GM23338 (cell line): Measurements from ENCODE around the gene DMAC2L. TPM values are rescaled to one million over a fixed set of nuclear protein-coding genes. Genes with fewer than 3 reads are reported as not detected.

ENCODE experiments used
- ATAC-seq: fragments of 200-7000 bp; cut with Tn5 transposase; 3 replicates; pipeline ENCODE4 v1.9.1; 2020
- DNase-seq: peaks from one replicate; pipeline ENCODE4 v3.0.0-alpha.2; 2015; ENCODE audit warnings: low spot score
- H2AFZ ChIP-seq: fragments of 200-600 bp; sonication (generic); 2 replicates; pipeline ENCODE4 v1.8.0; 2016; ENCODE audit warnings: antibody characterized with exemption, mild to moderate bottlenecking, moderate library complexity
- H3F3A ChIP-seq: fragments of 200-600 bp; sonication (generic); replicated peaks from 2 replicates; pipeline ENCODE4 v1.8.0; 2017; ENCODE audit warnings: antibody characterized with exemption, mixed run types, low read depth
- H3K27ac ChIP-seq: fragments of 200-600 bp; sonication (generic); 2 replicates; pipeline ENCODE4 v1.6.1; 2016; ENCODE audit warnings: low read depth
- H3K27me3 ChIP-seq: fragments of 200-600 bp; sonication (generic); 2 replicates; pipeline ENCODE4 v1.8.0; 2016; ENCODE audit warnings: mild to moderate bottlenecking, mixed run types, moderate library complexity; ENCODE audit not compliant: insufficient read depth
- H3K36me3 ChIP-seq: fragments of 200-600 bp; sonication (generic); 2 replicates; pipeline ENCODE4 v1.8.0; 2016; ENCODE audit warnings: mild to moderate bottlenecking; ENCODE audit not compliant: insufficient read depth
- H3K4me1 ChIP-seq: fragments of 200-600 bp; sonication (generic); 2 replicates; pipeline ENCODE4 v1.8.0; 2016; ENCODE audit warnings: mild to moderate bottlenecking, moderate library complexity; ENCODE audit not compliant: insufficient read depth
- H3K4me2 ChIP-seq: fragments of 200-600 bp; sonication (generic); 2 replicates; pipeline ENCODE4 v1.7.1; 2017; ENCODE audit warnings: mixed run types
- H3K4me3 ChIP-seq: fragments of 200-600 bp; sonication (generic); 2 replicates; pipeline ENCODE4 v1.6.1; 2016; ENCODE audit warnings: mixed run types
- H3K79me2 ChIP-seq: fragments of 200-600 bp; sonication (generic); replicated peaks from 2 replicates; pipeline ENCODE4 v1.8.0; 2017; ENCODE audit warnings: mild to moderate bottlenecking; ENCODE audit not compliant: insufficient read depth
- H3K9me2 ChIP-seq: fragments of 200-600 bp; sonication (generic); 2 replicates; pipeline ENCODE4 v1.8.0; 2017; ENCODE audit not compliant: insufficient read depth
- H4K20me1 ChIP-seq: fragments of 200-600 bp; sonication (generic); replicated peaks from 2 replicates; pipeline ENCODE4 v1.8.0; 2017; ENCODE audit warnings: mild to moderate bottlenecking; ENCODE audit not compliant: insufficient read depth
- H3K27ac Mint-ChIP-seq: 2 replicates; pipeline ENCODE4 v1.8.0; 2020; ENCODE audit warnings: inconsistent platforms, mild to moderate bottlenecking, moderate library complexity, mixed read lengths
- H3K27me3 Mint-ChIP-seq: 3 replicates; pipeline ENCODE4 v1.8.0; 2022; ENCODE audit warnings: low read depth, mild to moderate bottlenecking, moderate library complexity, mixed read lengths, inconsistent platforms; ENCODE audit not compliant: insufficient read depth, poor library complexity
- H3K36me3 Mint-ChIP-seq: 3 replicates; pipeline ENCODE4 v1.8.0; 2021; ENCODE audit warnings: low read depth, mild to moderate bottlenecking, inconsistent platforms, moderate library complexity, mixed read lengths
- H3K4me1 Mint-ChIP-seq: 3 replicates; pipeline ENCODE4 v1.8.0; 2020; ENCODE audit warnings: mild to moderate bottlenecking, inconsistent platforms, mixed read lengths
- H3K4me3 Mint-ChIP-seq: 3 replicates; pipeline ENCODE4 v1.8.0; 2021; ENCODE audit warnings: moderate library complexity, mild to moderate bottlenecking, inconsistent platforms, mixed read lengths
- H3K9me3 Mint-ChIP-seq: 3 replicates; pipeline ENCODE4 v1.8.0; 2020; ENCODE audit warnings: moderate library complexity, mild to moderate bottlenecking, inconsistent platforms, mixed read lengths
- CREB1 ChIP-seq: fragments of 250-450 bp; sonication (Bioruptor Pico); IDR thresholded peaks from 2 replicates; pipeline ENCODE4 v1.5.0; 2020; ENCODE audit warnings: low read depth, mild to moderate bottlenecking, moderate library complexity
- POLR2AphosphoS5 ChIP-seq: IDR thresholded peaks from 2 replicates; pipeline ENCODE4 v1.6.1; 2016; ENCODE audit warnings: antibody characterized with exemption, low read depth
- REST ChIP-seq: IDR thresholded peaks from one replicate; pipeline ENCODE4 v1.6.1; 2018; ENCODE audit warnings: antibody characterized with exemption; ENCODE audit not compliant: unreplicated experiment
- STAT1 ChIP-seq: IDR thresholded peaks from one replicate; pipeline ENCODE4 v1.6.1; 2016; ENCODE audit warnings: antibody characterized with exemption; ENCODE audit not compliant: unreplicated experiment
- ZNF331 ChIP-seq: fragments of 250-450 bp; sonication (Bioruptor Pico); IDR thresholded peaks from 2 replicates; pipeline ENCODE4 v1.5.0; 2020; ENCODE audit warnings: low read depth, mild to moderate bottlenecking, moderate library complexity
- long read RNA-seq: library from polyadenylated mRNA; unstranded; transcript quantifications from one replicate; pipeline ENCODE4 v2.0.0, GENCODE V29; 2020; ENCODE audit not compliant: unreplicated experiment
- polyA plus RNA-seq: library from polyadenylated mRNA; unstranded; fragments of >200 nt; fragmentation: Nextera tagmentation; extraction: Ambion mirVana; gene quantifications from 2 replicates; pipeline ENCODE4 v1.2.1, GENCODE V29; 2016
- total RNA-seq: library from RNA; depleted of rRNA; stranded (reverse); fragments of >200 nt; shearing (Covaris generic); gene quantifications from 2 replicates; pipeline ENCODE4 v1.2.3, GENCODE V29; 2014; rRNA removed
- TF ChIP-seq, protein P1 (sequence below): IDR thresholded peaks from 2 replicates; pipeline ENCODE4 v1.6.1; 2016; ENCODE audit warnings: antibody characterized with exemption
- TF ChIP-seq, protein P2 (sequence below), 2 experiments: fragments of 200-600 bp in 1 of 2; sonication (generic) in 1 of 2; conservative IDR thresholded peaks; 2 replicates each; pipeline versions ENCODE4 v1.5.1 to v1.6.1; 2016 to 2017; ENCODE audit warnings: antibody characterized with exemption in 2 of 2, low read depth in 2 of 2, mild to moderate bottlenecking in 2 of 2, moderate library complexity in 1 of 2

The DMAC2L gene, protein sequence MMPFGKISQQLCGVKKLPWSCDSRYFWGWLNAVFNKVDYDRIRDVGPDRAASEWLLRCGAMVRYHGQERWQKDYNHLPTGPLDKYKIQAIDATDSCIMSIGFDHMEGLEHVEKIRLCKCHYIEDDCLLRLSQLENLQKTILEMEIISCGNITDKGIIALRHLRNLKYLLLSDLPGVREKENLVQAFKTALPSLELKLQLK
- total RNA-seq: 9.5 and 22.5 TPM in 2 replicates
- 30.8 and 33.8 TPM in 2 replicates for polyA plus RNA-seq
- long read RNA-seq, full-length matches to known transcripts: 4 of 10 reads
- long read RNA-seq, partial matches to known transcripts: 3 of 10 reads
- long read RNA-seq, other reads (novel, unspliced or antisense): 3 of 10 reads

GRCh38 chr14:50311972-50312733 is at the start of gene DMAC2L, which contains the start of gene L2HGDH:
Gene DMAC2L, plus strand, starts transcription at chr14:50312324. Its CDS starts 9,164 bp downstream, at chr14:50321488.
Gene L2HGDH, minus strand, starts transcription at chr14:50312229. Its CDS starts 79 bp downstream, at chr14:50312150.
- Mint-ChIP-seq H3K27me3 (peaks cover 10% of the 10 kb centered on the region), H3K36me3 (peaks cover 55% of the 10 kb centered on the region), H3K9me3 (peaks cover 20% of the 10 kb centered on the region), H3K4me3 (peak within 1 kb of the TSS; percentile 90), H3K27ac (peak within 1 kb of the TSS; percentile 99), H3K4me1 (peaks cover 12% of the 10 kb centered on the region)
- Histone ChIP-seq H3F3A (0 out of 2 replicates have a peak, but pooled peaks cover 10% of the 10 kb centered on the region), H3K27me3 (no peaks in the 10 kb centered on the region), H3K4me3 (peak within 1 kb of the TSS; percentile 74), H4K20me1 (no peaks in the 10 kb centered on the region; the same call in 1 of the 2 replicates), H2AFZ (peak within 1 kb of the TSS; percentile 95), H3K36me3 (peaks cover 13% of the 10 kb centered on the region), H3K4me2 (peak within 1 kb of the TSS; percentile 93), H3K9me2 (no peaks in the 10 kb centered on the region), H3K4me1 (peaks cover 10% of the 10 kb centered on the region), H3K79me2 (peaks cover 70% of the 10 kb centered on the region), H3K27ac (peak within 1 kb of the TSS; percentile 86)
- TF ChIP-seq CREB1 (peak; percentile 3; the same call in 1 of the 2 replicates), REST (peak; percentile 5), STAT1 (no peak), POLR2AphosphoS5 (peak; percentile 94), ZNF331 (no peak)
- TF ChIP-seq, protein P1, sequence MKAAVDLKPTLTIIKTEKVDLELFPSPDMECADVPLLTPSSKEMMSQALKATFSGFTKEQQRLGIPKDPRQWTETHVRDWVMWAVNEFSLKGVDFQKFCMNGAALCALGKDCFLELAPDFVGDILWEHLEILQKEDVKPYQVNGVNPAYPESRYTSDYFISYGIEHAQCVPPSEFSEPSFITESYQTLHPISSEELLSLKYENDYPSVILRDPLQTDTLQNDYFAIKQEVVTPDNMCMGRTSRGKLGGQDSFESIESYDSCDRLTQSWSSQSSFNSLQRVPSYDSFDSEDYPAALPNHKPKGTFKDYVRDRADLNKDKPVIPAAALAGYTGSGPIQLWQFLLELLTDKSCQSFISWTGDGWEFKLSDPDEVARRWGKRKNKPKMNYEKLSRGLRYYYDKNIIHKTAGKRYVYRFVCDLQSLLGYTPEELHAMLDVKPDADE: peak; percentile 40; the same call in 1 of the 2 replicates
- TF ChIP-seq, protein P2, sequence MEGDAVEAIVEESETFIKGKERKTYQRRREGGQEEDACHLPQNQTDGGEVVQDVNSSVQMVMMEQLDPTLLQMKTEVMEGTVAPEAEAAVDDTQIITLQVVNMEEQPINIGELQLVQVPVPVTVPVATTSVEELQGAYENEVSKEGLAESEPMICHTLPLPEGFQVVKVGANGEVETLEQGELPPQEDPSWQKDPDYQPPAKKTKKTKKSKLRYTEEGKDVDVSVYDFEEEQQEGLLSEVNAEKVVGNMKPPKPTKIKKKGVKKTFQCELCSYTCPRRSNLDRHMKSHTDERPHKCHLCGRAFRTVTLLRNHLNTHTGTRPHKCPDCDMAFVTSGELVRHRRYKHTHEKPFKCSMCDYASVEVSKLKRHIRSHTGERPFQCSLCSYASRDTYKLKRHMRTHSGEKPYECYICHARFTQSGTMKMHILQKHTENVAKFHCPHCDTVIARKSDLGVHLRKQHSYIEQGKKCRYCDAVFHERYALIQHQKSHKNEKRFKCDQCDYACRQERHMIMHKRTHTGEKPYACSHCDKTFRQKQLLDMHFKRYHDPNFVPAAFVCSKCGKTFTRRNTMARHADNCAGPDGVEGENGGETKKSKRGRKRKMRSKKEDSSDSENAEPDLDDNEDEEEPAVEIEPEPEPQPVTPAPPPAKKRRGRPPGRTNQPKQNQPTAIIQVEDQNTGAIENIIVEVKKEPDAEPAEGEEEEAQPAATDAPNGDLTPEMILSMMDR (conservative IDR thresholded peaks at IDR 0.05; ENCODE audit: low read depth in 2 of 2): peak in 1 of 2 experiments; percentile 42; a peak in 2 of 4 replicates
- ATAC-seq (peak; percentile 91), DNase-seq (peak; percentile 98)
